SK-N-SH (cell line): ENCODE measurements around the gene GGPS1. TPM values are rescaled to one million over a fixed set of nuclear protein-coding genes. Genes with fewer than 3 reads are reported as not detected.

ENCODE experiments used
- CTCF ChIA-PET: fragments of 300-600, 350-600 bp; formaldehyde crosslinking; extraction: SDS; loops from one replicate; lab custom pipeline; 2021; lab: Yijun Ruan, JAX
- POLR2A ChIA-PET: fragments of 350-600 bp; sonication (Branson Sonifier 250); formaldehyde crosslinking; extraction: SDS; loops from one replicate; lab custom pipeline; 2020; ENCODE audit warnings: antibody characterized with exemption, inconsistent platforms; lab: Yijun Ruan, JAX
- DNase-seq: peaks from one replicate; pipeline ENCODE4 v3.0.0; 2012
- H2AFZ ChIP-seq: fragments of 200-600 bp; sonication (generic); 2 replicates; pipeline ENCODE4 v1.8.1; 2016; ENCODE audit warnings: antibody characterized with exemption, mild to moderate bottlenecking, low read depth
- H3F3A ChIP-seq: fragments of 200-600 bp; sonication (generic); replicated peaks from 2 replicates; pipeline ENCODE3; 2016; ENCODE audit warnings: antibody characterized with exemption, mild to moderate bottlenecking; ENCODE audit not compliant: insufficient read depth
- H3K27ac ChIP-seq, 2 experiments: fragments of 200-500 bp in 1 of 2; fragments of 200-600 bp in 1 of 2; sonication (Bioruptor generic) in 1 of 2; sonication (generic), shearing (Covaris generic) in 1 of 2; 2 replicates each; pipeline versions ENCODE4 v1.5.1 to v1.6.1; 2014 to 2016; ENCODE audit warnings: low read depth in 2 of 2, inconsistent platforms in 1 of 2, low read length in 1 of 2, mild to moderate bottlenecking in 1 of 2, mixed read lengths in 1 of 2
- H3K27me3 ChIP-seq: fragments of 200-600 bp; sonication (generic), shearing (Covaris generic); 2 replicates; pipeline ENCODE4 v1.6.1; 2016; ENCODE audit warnings: mixed run types; ENCODE audit not compliant: insufficient read depth
- H3K36me3 ChIP-seq, 2 experiments: fragments of 200-500 bp in 1 of 2; fragments of 200-600 bp in 1 of 2; sonication (Bioruptor generic) in 1 of 2; sonication (generic) in 1 of 2; replicated peaks in 1 of 2; 2 replicates each; pipeline versions ENCODE3 to v1.5.1; 2014 to 2016; ENCODE audit warnings: low read length in 1 of 2, mild to moderate bottlenecking in 1 of 2; ENCODE audit not compliant: insufficient read depth in 2 of 2, control insufficient read depth in 1 of 2
- H3K4me1 ChIP-seq, 2 experiments: fragments of 200-500 bp in 1 of 2; fragments of 200-600 bp in 1 of 2; sonication (Bioruptor generic) in 1 of 2; sonication (generic), shearing (Covaris generic) in 1 of 2; 2 replicates each; pipeline versions ENCODE4 v1.5.1 to v1.6.1; 2014 to 2016; ENCODE audit warnings: low read depth in 1 of 2, low read length in 1 of 2, mixed run types in 1 of 2; ENCODE audit not compliant: insufficient read depth in 2 of 2, control insufficient read depth in 1 of 2
- H3K4me2 ChIP-seq: fragments of 200-600 bp; sonication (generic), shearing (Covaris generic); 2 replicates; pipeline ENCODE4 v1.6.1; 2017; ENCODE audit warnings: mixed run types
- H3K4me3 ChIP-seq, 2 experiments: fragments of 200-500 bp in 1 of 2; fragments of 200-600 bp in 1 of 2; sonication (Bioruptor generic) in 1 of 2; sonication (generic), shearing (Covaris generic) in 1 of 2; 2 replicates each; pipeline versions ENCODE4 v1.5.1 to v1.8.1; 2014 to 2016; ENCODE audit warnings: low read depth in 2 of 2, inconsistent platforms in 1 of 2, low read length in 1 of 2, mild to moderate bottlenecking in 1 of 2, mixed read lengths in 1 of 2, moderate library complexity in 1 of 2
- H3K79me2 ChIP-seq: fragments of 200-600 bp; sonication (generic); 2 replicates; pipeline ENCODE4 v1.8.1; 2017; ENCODE audit warnings: mild to moderate bottlenecking; ENCODE audit not compliant: insufficient read depth
- H3K9ac ChIP-seq: fragments of 200-600 bp; sonication (generic); 2 replicates; pipeline ENCODE4 v1.6.1; 2017; ENCODE audit warnings: mixed run types
- H3K9me2 ChIP-seq: fragments of 200-600 bp; sonication (generic); 2 replicates; pipeline ENCODE4 v1.6.1; 2017; ENCODE audit warnings: mixed run types
- H3K9me3 ChIP-seq: fragments of 200-600 bp; sonication (generic); 2 replicates; pipeline ENCODE4 v1.6.1; 2017; ENCODE audit warnings: mixed run types, mild to moderate bottlenecking, moderate library complexity
- H4K20me1 ChIP-seq: fragments of 200-600 bp; sonication (generic); 2 replicates; pipeline ENCODE4 v1.6.1; 2017; ENCODE audit warnings: mild to moderate bottlenecking, mixed run types; ENCODE audit not compliant: insufficient read depth
- CTCF ChIP-seq: fragments of 200-600 bp; sonication (generic); IDR thresholded peaks from 2 replicates; pipeline ENCODE4 v1.6.1; 2017; ENCODE audit warnings: antibody characterized with exemption, mild to moderate bottlenecking, moderate library complexity
- EZH2phosphoT487 ChIP-seq: fragments of 200-600 bp; sonication (generic); IDR thresholded peaks from 2 replicates; pipeline ENCODE4 v1.6.1; 2017; ENCODE audit warnings: low read depth, mixed run types, mild to moderate bottlenecking, antibody characterized with exemption, moderate library complexity, borderline replicate concordance
- FOSL2 ChIP-seq: IDR thresholded peaks from 2 replicates; pipeline ENCODE4 v1.4.0; 2012; ENCODE audit warnings: low read depth, mild to moderate bottlenecking, moderate library complexity, borderline replicate concordance
- GABPA ChIP-seq: IDR thresholded peaks from 2 replicates; pipeline ENCODE4 v1.4.0; 2012; ENCODE audit warnings: low read depth, mild to moderate bottlenecking
- MEF2A ChIP-seq: IDR thresholded peaks from 2 replicates; pipeline ENCODE4 v1.4.0; 2012; ENCODE audit warnings: low read depth, borderline replicate concordance
- POLR2AphosphoS5 ChIP-seq: IDR thresholded peaks from 2 replicates; pipeline ENCODE4 v1.6.1; 2012; ENCODE audit warnings: low read depth, low read length
- RXRA ChIP-seq: IDR thresholded peaks from 2 replicates; pipeline ENCODE4 v1.4.0; 2012; ENCODE audit warnings: low read depth, mild to moderate bottlenecking, borderline replicate concordance
- TAF1 ChIP-seq: IDR thresholded peaks from 2 replicates; pipeline ENCODE4 v1.6.1; 2012; ENCODE audit warnings: low read depth, mild to moderate bottlenecking, low read length, moderate library complexity, borderline replicate concordance
- WGBS: methylation state at CpG from one replicate; pipeline ENCODE4 v1.1.6; 2017; ENCODE audit warnings: low lambda C conversion rate; 5-methylcytosine and 5-hydroxymethylcytosine counted together
- polyA plus RNA-seq, 3 experiments: library from polyadenylated mRNA; depleted of rRNA; stranded (reverse); fragments of >200 nt; gene quantifications; 2 replicates each; pipeline ENCODE4 v1.2.3, GENCODE V29; 2012

The GGPS1 gene
- polyA plus RNA-seq, 1 of the 3 experiments (the other 2 are of a cell fraction) = 15.7 TPM

DNA sequence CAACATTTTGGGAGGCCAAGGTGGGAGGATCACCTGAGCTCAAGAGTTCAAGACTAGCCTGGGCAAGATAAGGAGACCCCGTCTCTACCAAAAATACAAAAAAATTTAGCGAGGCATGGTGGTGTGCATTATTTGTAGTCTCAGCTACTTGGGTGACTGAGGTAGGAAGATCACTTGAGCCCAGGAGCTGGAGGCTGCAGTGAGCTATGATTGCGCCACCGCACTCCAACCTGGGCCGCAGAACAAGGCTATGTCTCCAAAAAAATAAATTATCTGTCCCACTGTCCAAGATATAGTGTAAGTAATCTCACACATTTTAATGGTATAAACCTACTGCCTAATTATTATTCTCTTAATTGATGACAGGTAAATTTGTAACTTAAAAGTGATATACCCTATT lies 13.2 kb upstream of the GGPS1 start:
- Histone ChIP-seq H4K20me1 (peaks cover 95% of the 10 kb centered on the region), H3K4me2 (no peak overlapping the region), H3K4me1 (no peaks in the 10 kb centered on the region; a peak in 2 of 4 replicates), H3F3A (peaks cover 14% of the 10 kb centered on the region), H3K4me3 (no peak overlapping the region), H3K27me3 (no peaks in the 10 kb centered on the region), H3K9me2 (no peaks in the 10 kb centered on the region), H3K79me2 (peaks cover 99% of the 10 kb centered on the region), H3K27ac (no peak overlapping the region), H2AFZ (no peak overlapping the region), H3K36me3 (peaks cover 0 to 9% of the 10 kb centered on the region in 2 experiments), H3K9ac (no peak overlapping the region), H3K9me3 (no peaks in the 10 kb centered on the region)
- POLR2A ChIA-PET = no interaction called here
- no peak for DNase-seq
- CTCF ChIA-PET = interaction anchor here (2.1 kb wide), 1 partner anchor 10 kb away, joined by 4 read pairs; no protein-coding TSS in a partner anchor
- TF ChIP-seq POLR2AphosphoS5 (no peak), RXRA (no peak)
- 100% methylated on average over 5 of the region's 5 CpGs for WGBS

GRCh38 chr1:235315735-235316134 lies 12.6 kb upstream of the GGPS1 start:
- Histone ChIP-seq H3K4me1 (no peaks in the 10 kb centered on the region; a peak in 2 of 4 replicates), H2AFZ (no peak overlapping the region), H3K9ac (no peak overlapping the region), H3K79me2 (peaks cover 99% of the 10 kb centered on the region), H3K27me3 (no peaks in the 10 kb centered on the region), H3K36me3 (peaks cover 0 to 5% of the 10 kb centered on the region in 2 experiments), H3K27ac (no peak overlapping the region), H3K4me3 (no peak overlapping the region), H3K9me2 (no peaks in the 10 kb centered on the region), H3K9me3 (no peaks in the 10 kb centered on the region), H3K4me2 (no peak overlapping the region), H4K20me1 (peaks cover 95% of the 10 kb centered on the region), H3F3A (peaks cover 14% of the 10 kb centered on the region)
- ChIA-PET POLR2A (no interaction called here), CTCF (no interaction called here)
- TF ChIP-seq CTCF (peak; percentile 18; the same call in 1 of the 2 replicates), MEF2A (no peak), GABPA (no peak)
- no peak for DNase-seq
- WGBS = 100% methylated on average over 4 of the region's 4 CpGs

DNA sequence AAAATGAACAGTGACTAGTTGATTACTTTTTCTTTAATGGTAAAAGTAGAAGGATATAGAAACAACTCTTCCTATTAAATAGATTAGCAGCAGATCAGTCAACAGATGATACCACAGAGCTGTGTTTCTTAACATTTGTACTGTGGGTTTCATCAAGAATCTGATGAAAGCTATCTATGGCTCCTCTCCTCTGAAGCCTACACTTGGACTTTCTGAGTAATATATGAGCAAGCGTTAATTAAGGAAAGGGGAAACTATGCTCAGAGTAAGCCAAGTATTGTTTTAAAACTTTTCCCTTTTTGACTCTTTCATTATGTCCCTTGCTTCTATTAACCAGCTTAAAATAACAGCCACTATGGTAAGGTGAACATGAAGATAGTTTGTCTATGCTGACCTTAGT lies 11.2 kb upstream of the GGPS1 start:
- Histone ChIP-seq H3K27ac (peak overlapping the region in 1 of 2 experiments; percentile 31; a peak in 1 of 4 replicates), H3K4me2 (no peak overlapping the region)
- POLR2A ChIA-PET = no interaction called here

More for the DNA sequence above, 11.2 kb upstream of the GGPS1 start:
- no peaks in the 10 kb centered on the region for H3K9me3 ChIP-seq
- H2AFZ ChIP-seq = no peak overlapping the region
- peaks cover 0 to 2% of the 10 kb centered on the region in 2 experiments for H3K36me3 ChIP-seq
- 80% methylated on average over 1 of the region's 1 CpG for WGBS
- CTCF ChIA-PET = no interaction called here
- H3K9me2 ChIP-seq = no peaks in the 10 kb centered on the region
- peaks cover 100% of the 10 kb centered on the region for H3K79me2 ChIP-seq
- H4K20me1 ChIP-seq = peaks cover 96% of the 10 kb centered on the region
- peaks cover 14% of the 10 kb centered on the region for H3F3A ChIP-seq
- no peaks in the 10 kb centered on the region; a peak in 2 of 4 replicates for H3K4me1 ChIP-seq
- H3K4me3 ChIP-seq = no peak overlapping the region
- no peaks in the 10 kb centered on the region for H3K27me3 ChIP-seq
- DNase-seq = no peak
- no peak overlapping the region for H3K9ac ChIP-seq
- TF ChIP-seq FOSL2 (no peak), CTCF (no peak), EZH2phosphoT487 (no peak), MEF2A (no peak), TAF1 (no peak)
